Osteoblast (primary cell): ENCODE measurements around the gene ZNF662. TPM values are rescaled to one million over a fixed set of nuclear protein-coding genes. Genes with fewer than 3 reads are reported as not detected.

Source experiments
- DNase-seq: peaks from one replicate; pipeline ENCODE4 v3.0.0; 2011; ENCODE audit warnings: low spot score, mixed read lengths; ENCODE audit not compliant: insufficient read length; ENCODE audit errors: missing footprints
- H2AFZ ChIP-seq: 2 replicates; pipeline ENCODE4 v1.6.0; 2011; ENCODE audit warnings: mild to moderate bottlenecking, low read length
- H3K27ac ChIP-seq: 2 replicates; pipeline ENCODE4 v1.5.1; 2011; ENCODE audit warnings: mild to moderate bottlenecking, low read depth, low read length, moderate library complexity
- H3K27me3 ChIP-seq: 2 replicates; pipeline ENCODE4 v1.6.0; 2012; ENCODE audit warnings: mild to moderate bottlenecking, control low read depth, inconsistent platforms, low read length, moderate library complexity; ENCODE audit not compliant: insufficient read depth
- H3K36me3 ChIP-seq: 2 replicates; pipeline ENCODE4 v1.5.1; 2011; ENCODE audit warnings: mild to moderate bottlenecking, low read length, control low read depth, moderate library complexity; ENCODE audit not compliant: insufficient read depth
- H3K4me1 ChIP-seq: 2 replicates; pipeline ENCODE4 v1.5.1; 2011; ENCODE audit warnings: mild to moderate bottlenecking, low read length, control low read depth, moderate library complexity; ENCODE audit not compliant: insufficient read depth
- H3K4me2 ChIP-seq: 2 replicates; pipeline ENCODE4 v1.6.0; 2011; ENCODE audit warnings: mild to moderate bottlenecking, low read length; ENCODE audit not compliant: insufficient read depth
- H3K4me3 ChIP-seq: fragments of 200-600 bp; sonication (generic); 3 replicates; pipeline ENCODE4 v1.5.1; 2012; ENCODE audit warnings: mild to moderate bottlenecking, low read length, inconsistent platforms; ENCODE audit not compliant: insufficient read depth
- H3K79me2 ChIP-seq: 2 replicates; pipeline ENCODE4 v1.6.0; 2012; ENCODE audit warnings: mild to moderate bottlenecking, low read length, control low read depth, inconsistent platforms; ENCODE audit not compliant: insufficient read depth
- H3K9me3 ChIP-seq: 2 replicates; pipeline ENCODE4 v1.5.1; 2011; ENCODE audit warnings: low read depth, low read length, control low read depth
- H4K20me1 ChIP-seq: 2 replicates; pipeline ENCODE4 v1.6.0; 2012; ENCODE audit warnings: mild to moderate bottlenecking, low read length, control low read depth; ENCODE audit not compliant: insufficient read depth
- CTCF ChIP-seq: IDR thresholded peaks from 2 replicates; pipeline ENCODE4 v1.5.1; 2011; ENCODE audit warnings: mild to moderate bottlenecking, low read depth, low read length, moderate library complexity; ENCODE audit errors: extremely low read depth
- total RNA-seq: library from RNA; depleted of rRNA; stranded (reverse); fragments of >200 nt; gene quantifications from 2 replicates; pipeline ENCODE4 v1.2.3, GENCODE V29; 2012

The ZNF662 gene
- 4.0 and 4.1 TPM in 2 replicates for total RNA-seq

GRCh38 chr3:42906070-42906847 lies at the start of gene ZNF662:
Gene ZNF662 (plus strand): TSS chr3:42906142. CDS start chr3:42908115, 1,973 bp downstream.
- peak within 1 kb of the TSS; percentile 89 for H2AFZ ChIP-seq
- peak within 1 kb of the TSS; percentile 80 for H3K4me2 ChIP-seq
- H4K20me1 ChIP-seq = no peaks in the 10 kb centered on the region
- DNase-seq = peak; percentile 92
- H3K4me3 ChIP-seq = peak within 1 kb of the TSS; percentile 74
- no peak for TF ChIP-seq CTCF
- peaks cover 4% of the 10 kb centered on the region for H3K36me3 ChIP-seq
- no peaks in the 10 kb centered on the region for H3K4me1 ChIP-seq
- H3K27ac ChIP-seq = peak within 1 kb of the TSS; percentile 23
- H3K27me3 ChIP-seq = peaks cover 9% of the 10 kb centered on the region
- H3K79me2 ChIP-seq = no peaks in the 10 kb centered on the region
- H3K9me3 ChIP-seq = no peaks in the 10 kb centered on the region

GRCh38 chr3:42856544-42856943 lies 49.4 kb upstream of the ZNF662 start:
- no peaks in the 10 kb centered on the region for H3K36me3 ChIP-seq
- no peak for TF ChIP-seq CTCF
- H3K4me3 ChIP-seq = no peak overlapping the region
- DNase-seq = no peak
- H3K79me2 ChIP-seq = no peaks in the 10 kb centered on the region
- no peaks in the 10 kb centered on the region for H4K20me1 ChIP-seq
- H3K27me3 ChIP-seq = peaks cover 14% of the 10 kb centered on the region
- no peaks in the 10 kb centered on the region for H3K4me1 ChIP-seq
- H3K9me3 ChIP-seq = no peaks in the 10 kb centered on the region
- no peak overlapping the region for H2AFZ ChIP-seq
- no peak overlapping the region for H3K4me2 ChIP-seq
- H3K27ac ChIP-seq = no peak overlapping the region

GRCh38 chr3:42864321-42864950 lies 41.5 kb upstream of the ZNF662 start:
- no peak for TF ChIP-seq CTCF
- peak; percentile 11 for DNase-seq
- H4K20me1 ChIP-seq = no peaks in the 10 kb centered on the region
- H2AFZ ChIP-seq = no peak overlapping the region
- H3K4me1 ChIP-seq = no peaks in the 10 kb centered on the region
- no peaks in the 10 kb centered on the region for H3K36me3 ChIP-seq
- no peaks in the 10 kb centered on the region for H3K79me2 ChIP-seq
- no peaks in the 10 kb centered on the region for H3K9me3 ChIP-seq
- H3K4me2 ChIP-seq = no peak overlapping the region
- no peak overlapping the region for H3K27ac ChIP-seq
- no peak overlapping the region for H3K4me3 ChIP-seq
- no peaks in the 10 kb centered on the region for H3K27me3 ChIP-seq

GRCh38 chr3:42865256-42865655 lies 40.7 kb upstream of the ZNF662 start:
- Histone ChIP-seq H3K9me3 (no peaks in the 10 kb centered on the region), H3K4me3 (no peak overlapping the region), H4K20me1 (no peaks in the 10 kb centered on the region), H2AFZ (no peak overlapping the region), H3K36me3 (no peaks in the 10 kb centered on the region), H3K27me3 (no peaks in the 10 kb centered on the region), H3K79me2 (no peaks in the 10 kb centered on the region), H3K4me2 (no peak overlapping the region), H3K27ac (no peak overlapping the region), H3K4me1 (no peaks in the 10 kb centered on the region)
- TF ChIP-seq CTCF = no peak
- peak; percentile 15 for DNase-seq
